Measurements from ENCODE around the gene NFIC.
A peak's percentile ranks its signal among the peaks of the same experiment; 100 is the strongest.
"Not testable (repeated sequence)": the region's sequence is repeated elsewhere in the genome, so short reads cannot be mapped to it uniquely, and the experiment has no call there.

NFIC gene

DNA sequence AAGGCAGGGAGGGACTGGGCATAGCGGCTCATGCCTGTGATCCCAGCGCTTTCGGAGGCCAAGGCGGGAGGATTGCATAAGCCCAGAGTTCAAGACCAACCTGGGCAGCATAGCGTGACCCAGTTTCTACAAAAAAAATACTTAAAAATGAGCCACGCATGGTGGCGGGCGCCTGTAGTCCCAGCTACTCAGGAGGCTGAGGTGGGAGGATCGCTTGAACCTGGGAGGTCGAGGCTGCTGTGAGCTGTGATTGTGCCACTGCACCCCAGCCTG, 86.5 kb downstream of the NFIC start:
- H3K27me3 ChIP-seq (replicated peaks; ENCODE audit: control insufficient read depth, insufficient read depth, low read length); DNase-seq (ENCODE audit: low read depth); H3K4me3 ChIP-seq (ENCODE audit: low read length); H3K9ac ChIP-seq (ENCODE audit: low read length); H3K9me3 ChIP-seq (ENCODE audit: control insufficient read depth, low read length): not testable (repeated sequence)
- peaks cover 24% of the 10 kb centered on the region for H3K4me1 ChIP-seq (ENCODE audit: control insufficient read depth, insufficient read depth, low read length)
- peaks cover 66% of the 10 kb centered on the region for H3K36me3 ChIP-seq (ENCODE audit: control insufficient read depth, insufficient read depth, low read length, severe bottlenecking)

GRCh38 chr19:3453840-3454239, 87.5 kb downstream of the NFIC start:
- Histone ChIP-seq H3K4me3 (ENCODE audit: low read length) (no peak overlapping the region), H3K27me3 (replicated peaks; ENCODE audit: control insufficient read depth, insufficient read depth, low read length) (no peaks in the 10 kb centered on the region), H3K9me3 (ENCODE audit: control insufficient read depth, low read length) (no peaks in the 10 kb centered on the region), H3K4me1 (ENCODE audit: control insufficient read depth, insufficient read depth, low read length) (peaks cover 34% of the 10 kb centered on the region), H3K36me3 (ENCODE audit: control insufficient read depth, insufficient read depth, low read length, severe bottlenecking) (peaks cover 60% of the 10 kb centered on the region), H3K9ac (ENCODE audit: low read length) (no peak overlapping the region)
- no peak for DNase-seq (ENCODE audit: low read depth)

- Histone ChIP-seq H3K27me3 (replicated peaks; ENCODE audit: control insufficient read depth, insufficient read depth, low read length) (no peaks in the 10 kb centered on the region), H3K4me1 (ENCODE audit: control insufficient read depth, insufficient read depth, low read length) (peaks cover 42% of the 10 kb centered on the region), H3K9me3 (ENCODE audit: control insufficient read depth, low read length) (no peaks in the 10 kb centered on the region), H3K4me3 (ENCODE audit: low read length) (no peak overlapping the region), H3K9ac (ENCODE audit: low read length) (no peak overlapping the region), H3K36me3 (ENCODE audit: control insufficient read depth, insufficient read depth, low read length, severe bottlenecking) (peaks cover 55% of the 10 kb centered on the region)
- no peak for DNase-seq (ENCODE audit: low read depth)
These were observed 88.4 kb downstream of the NFIC start for GRCh38 chr19:3454656-3455392.

- no peaks in the 10 kb centered on the region for H3K9me3 ChIP-seq (ENCODE audit: control insufficient read depth, low read length)
- H3K36me3 ChIP-seq (ENCODE audit: control insufficient read depth, insufficient read depth, low read length, severe bottlenecking) = peaks cover 58% of the 10 kb centered on the region
- DNase-seq (ENCODE audit: low read depth) = no peak
- H3K4me3 ChIP-seq (ENCODE audit: low read length) = no peak overlapping the region
- H3K9ac ChIP-seq (ENCODE audit: low read length) = no peak overlapping the region
- H3K27me3 ChIP-seq (replicated peaks; ENCODE audit: control insufficient read depth, insufficient read depth, low read length) = no peaks in the 10 kb centered on the region
- peaks cover 46% of the 10 kb centered on the region for H3K4me1 ChIP-seq (ENCODE audit: control insufficient read depth, insufficient read depth, low read length)
These were observed 89.1 kb downstream of the NFIC start for GRCh38 chr19:3455393-3455955.

DNA sequence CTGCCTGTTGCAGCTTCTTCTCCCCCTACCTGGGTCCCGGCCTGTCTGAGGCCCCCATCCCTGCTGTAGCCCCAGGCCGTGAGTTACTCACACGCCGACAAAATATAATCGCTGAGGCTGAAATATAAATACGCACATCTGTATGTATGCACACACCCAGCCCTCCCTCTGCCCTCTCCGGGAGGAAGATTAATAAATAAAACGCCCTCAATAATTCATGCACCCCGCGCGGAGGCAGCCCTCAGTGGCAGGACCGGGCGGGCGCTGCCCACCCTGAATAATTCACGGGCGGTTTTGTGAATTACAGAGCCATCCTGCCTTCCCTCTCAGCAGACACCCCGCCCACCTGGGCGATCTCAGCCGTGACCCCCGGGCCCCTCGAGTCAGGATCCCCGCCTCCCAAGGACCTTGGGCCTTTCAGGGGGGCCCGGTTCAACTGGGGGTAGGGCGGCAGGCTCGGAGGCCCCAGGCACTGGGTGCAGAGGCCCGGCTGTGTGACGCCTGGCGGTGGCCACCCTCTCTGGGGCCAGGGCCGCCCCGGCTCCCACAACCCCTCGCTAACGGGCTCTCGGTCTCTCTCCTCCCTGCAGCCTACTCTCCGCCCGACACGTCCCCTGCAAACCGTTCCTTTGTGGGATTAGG, 89.7 kb downstream of the NFIC start:
- H3K9me3 ChIP-seq (ENCODE audit: control insufficient read depth, low read length) = no peaks in the 10 kb centered on the region
- no peaks in the 10 kb centered on the region for H3K27me3 ChIP-seq (replicated peaks; ENCODE audit: control insufficient read depth, insufficient read depth, low read length)
- H3K4me1 ChIP-seq (ENCODE audit: control insufficient read depth, insufficient read depth, low read length) = peaks cover 40% of the 10 kb centered on the region
- H3K4me3 ChIP-seq (ENCODE audit: low read length) = no peak overlapping the region
- no peak overlapping the region for H3K9ac ChIP-seq (ENCODE audit: low read length)
- peaks cover 60% of the 10 kb centered on the region for H3K36me3 ChIP-seq (ENCODE audit: control insufficient read depth, insufficient read depth, low read length, severe bottlenecking)
- DNase-seq (ENCODE audit: low read depth) = no peak

DNA sequence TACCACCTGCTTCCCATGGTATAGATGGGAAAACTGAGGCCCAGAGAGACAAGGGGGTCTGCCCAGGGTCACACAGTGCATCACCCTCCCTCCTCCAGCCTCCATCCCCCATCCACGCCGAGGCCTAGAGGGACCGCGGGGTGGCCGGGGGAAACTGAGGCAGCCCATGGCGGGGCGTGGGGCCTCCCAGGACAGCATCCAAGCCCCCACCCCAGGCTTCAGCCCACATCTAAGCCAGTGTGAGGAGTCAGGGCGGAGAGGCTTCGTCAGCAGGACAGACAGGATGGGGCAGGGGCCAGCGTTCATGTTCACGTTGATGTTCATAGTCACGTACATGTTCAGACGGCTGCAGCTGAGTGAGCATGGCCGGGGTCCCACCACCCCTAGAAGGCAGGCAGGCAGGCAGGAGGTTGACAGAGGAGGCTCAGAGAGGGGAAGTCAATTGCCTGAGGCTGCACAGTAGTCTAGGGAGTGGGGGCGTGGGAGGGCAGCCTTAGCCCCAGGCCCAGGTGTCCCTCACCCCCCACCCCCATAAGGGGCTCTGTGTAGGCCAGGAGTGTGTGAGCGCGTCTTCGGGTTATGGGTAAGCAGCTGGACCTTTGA, 90.6 kb downstream of the NFIC start:
- Histone ChIP-seq H3K27me3 (replicated peaks; ENCODE audit: control insufficient read depth, insufficient read depth, low read length) (no peaks in the 10 kb centered on the region), H3K4me1 (ENCODE audit: control insufficient read depth, insufficient read depth, low read length) (peaks cover 34% of the 10 kb centered on the region), H3K9ac (ENCODE audit: low read length) (peak overlapping the region; percentile 54)

DNA sequence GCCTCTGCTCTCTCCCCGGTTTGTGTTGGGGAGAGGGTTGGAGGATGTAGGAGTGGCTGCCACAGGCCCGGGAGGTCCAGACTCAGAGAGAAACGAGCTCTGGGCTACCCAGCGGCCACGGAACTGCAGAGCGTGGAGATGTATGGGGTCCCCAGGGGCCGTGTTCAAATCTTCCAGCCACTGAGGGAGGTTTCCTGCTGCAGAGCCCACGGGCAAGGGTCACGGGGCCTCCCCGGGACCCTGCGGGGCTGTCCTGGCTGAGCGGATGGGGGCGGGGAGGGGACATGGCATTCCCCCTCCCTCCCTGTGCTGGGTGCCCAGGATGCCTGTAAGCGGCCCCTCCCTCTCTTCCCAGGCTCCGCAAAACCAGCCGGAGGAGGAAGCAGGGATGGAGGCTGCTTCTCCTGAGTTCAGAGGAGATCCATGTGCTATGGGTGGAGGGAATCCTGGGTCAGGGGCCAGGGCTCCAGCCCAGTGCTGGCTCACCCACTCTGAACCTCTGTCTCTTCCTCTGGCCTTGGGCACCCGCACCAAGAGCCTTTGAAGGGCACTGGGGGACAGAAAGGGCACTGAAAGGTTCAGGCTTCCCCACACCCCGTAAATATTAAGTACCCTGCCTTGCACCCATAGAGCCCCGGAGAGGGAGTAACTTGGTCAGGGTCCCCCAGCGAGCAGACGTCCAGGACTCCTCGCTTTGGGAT, 91.3 kb downstream of the NFIC start:
- Histone ChIP-seq H3K4me3 (ENCODE audit: low read length) (no peak overlapping the region), H3K9ac (ENCODE audit: low read length) (peak overlapping the region; percentile 54), H3K27me3 (replicated peaks; ENCODE audit: control insufficient read depth, insufficient read depth, low read length) (no peaks in the 10 kb centered on the region), H3K9me3 (ENCODE audit: control insufficient read depth, low read length) (no peaks in the 10 kb centered on the region), H3K4me1 (ENCODE audit: control insufficient read depth, insufficient read depth, low read length) (peaks cover 34% of the 10 kb centered on the region), H3K36me3 (ENCODE audit: control insufficient read depth, insufficient read depth, low read length, severe bottlenecking) (peaks cover 59% of the 10 kb centered on the region)
- DNase-seq (ENCODE audit: low read depth) = no peak

More for the DNA sequence above, 90.6 kb downstream of the NFIC start:
- H3K4me3 ChIP-seq (ENCODE audit: low read length) = no peak overlapping the region
- DNase-seq (ENCODE audit: low read depth) = no peak
- peaks cover 61% of the 10 kb centered on the region for H3K36me3 ChIP-seq (ENCODE audit: control insufficient read depth, insufficient read depth, low read length, severe bottlenecking)
- no peaks in the 10 kb centered on the region for H3K9me3 ChIP-seq (ENCODE audit: control insufficient read depth, low read length)

DNA sequence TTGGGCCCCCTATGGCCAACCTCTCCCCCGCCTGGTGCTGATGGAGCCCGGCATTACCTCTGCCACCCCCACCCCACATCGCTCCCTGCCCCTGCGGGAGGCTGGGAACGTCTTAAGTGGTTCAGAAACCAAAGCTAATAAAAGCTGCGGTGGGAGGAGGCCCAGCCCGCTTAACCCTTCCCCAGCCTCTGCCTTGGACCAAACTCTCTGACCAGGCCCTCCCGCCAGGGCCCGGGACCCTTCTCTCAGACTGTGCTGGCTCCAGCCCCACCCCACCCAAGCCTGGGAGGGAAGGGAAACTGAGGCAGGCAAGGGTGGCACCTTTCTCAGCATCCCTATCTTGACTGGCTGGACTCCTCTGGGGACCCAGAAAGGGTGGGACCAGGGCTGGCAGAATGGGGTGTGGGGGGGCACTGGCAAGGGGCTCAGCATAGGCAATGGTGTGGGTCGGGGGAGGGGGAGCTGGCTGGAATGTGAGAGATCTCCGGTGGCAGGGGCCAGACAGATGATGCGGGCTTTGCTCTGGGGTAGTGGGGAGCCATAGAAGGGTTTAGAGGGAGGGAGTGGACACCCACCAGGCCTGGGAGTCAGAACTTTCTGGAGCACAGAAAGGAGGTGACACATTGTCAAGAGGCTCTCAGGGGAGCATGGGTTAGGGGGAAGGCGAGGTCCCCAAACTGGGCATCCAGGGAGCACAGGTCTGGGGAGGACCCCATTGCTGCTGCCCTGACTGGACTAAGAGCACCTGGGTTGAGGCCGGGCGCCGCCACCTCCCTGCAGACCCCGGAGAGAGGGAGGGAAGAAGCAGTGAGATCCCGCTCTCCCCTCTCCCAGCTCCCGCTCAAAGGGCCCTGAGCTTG, 92.1 kb downstream of the NFIC start:
- Histone ChIP-seq H3K9ac (ENCODE audit: low read length) (peak overlapping the region; percentile 54), H3K9me3 (ENCODE audit: control insufficient read depth, low read length) (no peaks in the 10 kb centered on the region), H3K36me3 (ENCODE audit: control insufficient read depth, insufficient read depth, low read length, severe bottlenecking) (peaks cover 58% of the 10 kb centered on the region), H3K27me3 (replicated peaks; ENCODE audit: control insufficient read depth, insufficient read depth, low read length) (no peaks in the 10 kb centered on the region), H3K4me1 (ENCODE audit: control insufficient read depth, insufficient read depth, low read length) (peaks cover 34% of the 10 kb centered on the region), H3K4me3 (ENCODE audit: low read length) (no peak overlapping the region)
- no peak for DNase-seq (ENCODE audit: low read depth)

DNA sequence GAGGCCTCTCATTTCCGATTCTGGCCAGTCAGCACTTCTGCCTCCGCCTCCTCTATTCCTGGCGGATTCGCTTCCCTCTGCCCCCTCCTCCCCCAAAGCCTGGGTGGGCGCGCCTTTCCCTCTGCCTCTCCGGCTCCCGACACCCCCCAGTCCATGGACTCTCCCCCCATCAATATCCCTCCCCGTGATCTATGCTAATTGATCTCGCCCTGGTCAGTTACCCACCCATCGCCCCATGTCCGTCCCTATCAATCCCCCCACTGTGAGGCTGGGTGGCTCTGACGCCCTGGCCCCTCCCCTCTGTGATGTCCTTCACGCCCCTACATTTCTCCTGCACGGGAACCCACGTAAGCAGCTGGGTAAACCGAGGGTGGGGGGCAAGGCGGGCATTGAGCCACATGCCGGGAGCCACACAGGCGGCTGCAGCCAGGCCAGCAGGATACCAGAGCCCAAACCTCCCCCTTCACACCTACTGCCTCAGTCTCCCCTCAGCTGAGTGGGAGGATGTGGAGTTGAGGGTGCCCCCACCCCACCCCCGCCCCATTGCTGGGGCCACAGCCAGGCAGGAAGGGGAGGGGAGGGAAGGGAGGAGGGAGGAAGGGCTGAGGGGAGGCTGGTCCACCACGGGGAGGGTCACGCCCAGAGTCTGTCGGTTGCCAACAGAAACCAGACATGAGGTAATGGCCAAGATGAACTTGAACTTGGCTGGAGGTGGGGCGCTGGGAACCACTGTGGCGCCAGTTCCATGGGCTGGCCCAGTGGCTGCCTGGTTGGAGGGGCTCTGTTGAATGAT, 92.9 kb downstream of the NFIC start:
- no peaks in the 10 kb centered on the region for H3K9me3 ChIP-seq (ENCODE audit: control insufficient read depth, low read length)

DNA sequence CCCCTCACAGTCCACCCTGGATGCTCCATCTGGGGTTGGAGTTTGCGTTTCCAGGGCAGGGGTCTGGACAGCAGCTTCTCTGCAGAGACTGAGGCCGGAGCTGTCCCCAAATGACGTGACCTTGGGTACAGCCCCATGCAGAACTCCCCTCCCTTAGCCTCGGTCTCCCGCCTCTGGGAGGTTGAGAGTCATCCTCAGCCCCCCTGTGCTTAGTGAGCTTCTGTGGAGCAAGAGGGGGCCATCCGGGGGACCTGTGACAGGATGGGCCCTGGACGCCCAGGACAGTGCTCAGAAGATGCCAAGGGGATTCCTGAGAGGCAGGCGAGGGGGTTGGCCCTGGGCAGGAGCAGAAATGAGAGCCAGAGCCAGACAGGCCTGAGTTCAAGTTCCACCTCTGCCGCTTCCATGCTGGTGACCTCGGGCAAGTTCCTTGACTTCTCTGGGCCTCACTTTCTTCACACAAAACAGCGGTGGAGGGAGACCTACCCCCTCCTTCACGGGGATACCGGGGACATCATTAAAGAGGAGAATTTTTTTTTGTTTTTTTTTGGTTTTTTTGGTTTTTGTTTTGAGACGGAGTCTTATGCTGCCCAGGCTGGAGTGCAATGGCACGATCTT, 93.7 kb downstream of the NFIC start:
- no peaks in the 10 kb centered on the region for H3K9me3 ChIP-seq (ENCODE audit: control insufficient read depth, low read length)
- H3K4me1 ChIP-seq (ENCODE audit: control insufficient read depth, insufficient read depth, low read length) = peaks cover 34% of the 10 kb centered on the region
- H3K27me3 ChIP-seq (replicated peaks; ENCODE audit: control insufficient read depth, insufficient read depth, low read length) = no peaks in the 10 kb centered on the region
- no peak overlapping the region for H3K9ac ChIP-seq (ENCODE audit: low read length)
- DNase-seq (ENCODE audit: low read depth) = no peak
- H3K36me3 ChIP-seq (ENCODE audit: control insufficient read depth, insufficient read depth, low read length, severe bottlenecking) = peaks cover 42% of the 10 kb centered on the region
- no peak overlapping the region for H3K4me3 ChIP-seq (ENCODE audit: low read length)

More for the DNA sequence above, 92.9 kb downstream of the NFIC start:
- H3K36me3 ChIP-seq (ENCODE audit: control insufficient read depth, insufficient read depth, low read length, severe bottlenecking) = peaks cover 50% of the 10 kb centered on the region
- H3K27me3 ChIP-seq (replicated peaks; ENCODE audit: control insufficient read depth, insufficient read depth, low read length) = no peaks in the 10 kb centered on the region
- peaks cover 34% of the 10 kb centered on the region for H3K4me1 ChIP-seq (ENCODE audit: control insufficient read depth, insufficient read depth, low read length)
- H3K9ac ChIP-seq (ENCODE audit: low read length) = peak overlapping the region; percentile 54
- H3K4me3 ChIP-seq (ENCODE audit: low read length) = no peak overlapping the region
- DNase-seq (ENCODE audit: low read depth) = peak; percentile 84

All from adipocyte (in vitro differentiated cells).